HG03575 (cell line): ENCODE results near the gene KAZN.

Experiments
- ATAC-seq: cut with Tn5 transposase; IDR thresholded peaks from one replicate; pipeline ENCODE4 v1.9.1; 2021; ENCODE audit not compliant: unreplicated experiment, insufficient number of reproducible peaks, low FRiP score; ENCODE audit errors: extremely low read depth

The KAZN gene

DNA sequence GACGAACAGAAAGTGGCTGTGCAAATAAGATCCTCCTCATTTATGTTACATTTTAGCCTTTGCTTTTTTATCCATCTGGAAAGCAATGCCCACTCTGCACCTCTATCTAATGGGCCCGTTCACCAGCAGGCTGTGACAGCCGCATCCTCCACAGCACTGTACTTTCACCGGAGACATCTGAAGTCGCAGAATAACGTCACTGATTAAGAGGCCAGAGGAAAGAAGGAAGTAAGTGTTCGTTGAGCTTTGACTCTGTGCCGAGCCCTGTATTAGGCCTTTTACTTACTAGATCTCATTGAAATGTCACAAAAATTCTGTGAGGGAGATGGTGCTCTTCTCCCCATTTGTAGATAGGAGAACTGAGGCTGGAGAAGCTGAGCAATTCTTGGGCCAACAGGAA is 62.3 kb downstream of the KAZN start:
- ATAC-seq, result no peak

DNA sequence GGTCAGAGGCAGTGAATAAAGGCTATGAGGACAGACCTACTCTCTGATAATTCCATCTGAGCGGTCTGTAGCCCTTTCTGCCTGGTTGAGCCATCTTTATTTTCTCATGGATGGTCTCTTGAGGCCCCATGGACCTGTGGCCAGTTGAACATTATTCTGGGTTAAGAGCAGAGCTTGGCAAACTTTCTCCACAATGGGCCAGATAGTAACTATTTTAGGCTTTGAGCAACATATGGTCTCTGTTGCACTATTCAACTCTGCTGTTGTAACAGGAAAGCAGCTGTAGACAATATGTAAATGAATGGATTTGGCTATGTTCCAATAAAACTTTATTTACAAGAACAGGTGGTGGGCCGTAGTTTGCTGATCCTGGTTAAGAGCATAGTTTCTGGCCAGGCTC is 62.7 kb downstream of the KAZN start:
- ATAC-seq, result no peak

DNA sequence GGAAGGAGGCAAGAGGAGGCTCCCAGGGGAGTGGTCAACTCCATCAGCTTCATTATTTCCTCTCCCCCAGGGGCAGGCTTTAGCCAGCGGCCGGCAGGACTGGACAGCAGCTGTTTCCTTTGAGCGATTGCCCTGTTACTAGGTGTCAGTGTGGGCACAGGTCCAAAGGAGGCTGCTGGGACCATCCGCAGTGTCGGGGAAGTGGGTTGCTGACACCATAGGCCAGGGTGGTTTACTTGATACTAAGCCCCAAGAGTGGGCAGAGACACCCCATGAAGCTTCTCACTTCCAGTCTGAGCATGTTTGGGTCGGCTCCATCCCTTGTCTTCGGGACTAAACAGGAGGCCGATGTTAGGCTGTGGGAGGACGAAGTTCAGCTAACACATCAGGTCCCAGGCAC is 63.6 kb downstream of the KAZN start:
- ATAC-seq, result no peak

DNA sequence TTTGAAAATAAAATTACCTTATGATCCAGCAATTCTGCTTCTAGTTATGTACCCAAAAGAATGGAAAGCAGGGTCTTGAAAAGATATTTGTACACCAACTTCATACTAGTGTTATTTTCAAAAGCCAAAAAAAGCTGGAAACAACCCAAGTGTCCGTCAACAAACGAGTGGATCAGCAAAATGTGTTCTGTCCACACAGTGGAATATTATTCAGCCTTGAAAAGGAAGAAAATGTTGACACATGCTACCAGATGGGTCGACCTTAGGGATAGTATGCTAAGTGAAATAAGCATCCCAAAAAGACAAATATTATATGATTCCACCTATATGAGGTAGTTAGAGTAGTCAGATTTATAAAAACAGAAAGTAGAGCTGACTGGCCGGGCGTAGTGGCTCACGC is 65.3 kb downstream of the KAZN start:
- no peak for ATAC-seq

DNA sequence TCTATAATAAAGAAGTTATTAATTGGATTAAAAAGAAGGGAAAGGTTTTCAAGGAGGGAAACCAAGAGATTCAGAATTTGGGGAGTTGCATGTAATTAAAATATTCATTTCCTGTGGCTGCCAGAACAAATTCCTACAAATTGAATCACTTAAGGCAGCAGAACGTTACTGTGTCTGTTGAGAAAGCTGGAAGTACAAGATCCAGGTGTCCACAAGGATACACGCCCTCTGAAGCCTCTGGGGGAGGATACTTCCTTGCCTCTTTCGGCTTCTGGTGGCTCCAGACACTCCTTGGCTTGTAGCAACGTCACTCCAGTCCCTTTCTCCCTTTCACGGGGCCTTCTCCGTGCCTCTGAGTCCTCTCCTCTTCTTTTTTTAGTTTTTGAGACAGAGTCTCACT is 67.9 kb downstream of the KAZN start:
- no peak for ATAC-seq

DNA sequence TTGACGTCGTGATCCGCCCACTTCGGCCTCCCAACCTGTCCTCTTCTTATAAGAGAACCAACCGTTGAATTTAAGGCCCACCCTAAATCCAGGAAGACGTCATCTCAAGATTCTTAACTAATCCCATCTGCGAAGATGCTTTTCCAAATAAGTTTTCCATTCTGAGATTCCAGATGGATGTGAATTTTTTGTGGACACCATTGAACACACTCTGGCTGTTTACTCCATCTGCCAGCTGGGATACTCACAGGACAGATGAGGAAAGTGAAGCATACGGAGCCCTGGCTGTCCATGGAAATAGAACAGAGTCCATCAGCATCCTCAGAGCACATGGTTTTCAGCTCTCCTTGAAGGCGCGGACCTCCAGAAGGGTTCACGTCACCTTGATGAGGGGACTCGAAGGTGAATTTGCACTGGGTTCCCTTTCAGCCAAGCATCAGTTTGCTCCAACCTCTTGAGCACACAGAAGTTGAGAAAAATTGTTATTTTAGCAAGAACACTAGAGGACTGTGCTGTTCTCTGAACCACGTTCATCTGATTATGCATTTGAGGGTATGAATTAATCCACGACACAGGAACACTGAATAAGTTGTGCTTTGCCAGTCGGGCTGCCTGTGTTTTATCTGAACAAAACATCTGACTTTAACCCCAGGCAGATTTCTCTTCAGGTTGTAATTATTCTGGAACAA is 68.6 kb downstream of the KAZN start:
- ATAC-seq, result no peak

DNA sequence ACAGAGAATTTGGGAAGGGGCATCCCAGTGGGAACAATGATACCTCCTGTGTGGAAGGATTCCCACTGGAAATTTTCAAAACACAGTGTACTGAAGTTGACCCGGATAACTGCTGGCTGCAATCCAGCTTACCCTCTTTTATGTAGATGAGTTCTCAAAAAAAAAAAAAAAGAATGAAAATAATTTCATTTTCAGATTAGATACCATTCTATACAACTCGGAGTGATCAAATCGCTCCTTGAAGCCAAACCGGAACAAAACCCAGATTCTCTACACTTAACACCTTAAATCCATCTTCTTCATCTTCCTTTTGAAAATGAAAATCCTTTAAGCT is 69.1 kb downstream of the KAZN start:
- ATAC-seq, result no peak

DNA sequence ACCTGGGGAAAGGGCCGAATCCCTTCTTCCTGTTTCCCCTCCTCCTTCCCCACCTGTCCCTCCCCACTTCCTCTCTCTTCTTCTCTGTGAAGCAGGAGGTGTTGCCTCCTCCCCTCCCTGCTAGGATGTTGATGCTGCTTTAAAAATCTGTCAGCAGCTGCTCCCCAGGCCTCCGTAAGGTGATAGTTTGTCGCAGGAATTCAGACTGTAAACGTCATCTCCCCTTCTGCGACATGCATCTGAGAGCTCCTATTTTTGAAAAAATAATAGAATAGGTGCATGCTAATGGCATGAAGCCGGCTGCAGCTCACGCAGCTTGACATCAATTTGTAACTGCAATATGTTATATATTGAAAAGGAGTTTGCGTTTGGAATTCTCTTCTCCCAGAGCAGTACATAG is 70.1 kb downstream of the KAZN start:
- no peak for ATAC-seq

DNA sequence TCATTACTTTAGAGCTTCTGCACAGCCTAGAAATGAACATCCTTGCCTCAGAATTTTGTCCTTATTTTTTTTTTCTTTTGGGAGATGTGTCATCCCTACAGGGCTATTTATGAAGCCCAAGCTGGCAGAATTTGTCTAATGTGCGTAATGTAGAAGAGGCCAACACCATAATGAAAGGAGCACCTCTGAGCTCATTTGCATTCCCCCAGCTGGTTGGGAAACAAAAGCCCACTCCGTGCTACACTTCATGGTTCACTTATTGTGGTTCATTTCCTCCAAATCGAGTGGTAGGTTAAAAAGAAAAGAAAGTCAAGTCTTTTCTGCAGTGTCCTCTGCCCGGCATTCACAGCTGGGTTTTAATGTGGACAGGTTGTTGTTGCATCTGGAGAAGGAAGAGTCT is 73.5 kb downstream of the KAZN start:
- ATAC-seq, result no peak

DNA sequence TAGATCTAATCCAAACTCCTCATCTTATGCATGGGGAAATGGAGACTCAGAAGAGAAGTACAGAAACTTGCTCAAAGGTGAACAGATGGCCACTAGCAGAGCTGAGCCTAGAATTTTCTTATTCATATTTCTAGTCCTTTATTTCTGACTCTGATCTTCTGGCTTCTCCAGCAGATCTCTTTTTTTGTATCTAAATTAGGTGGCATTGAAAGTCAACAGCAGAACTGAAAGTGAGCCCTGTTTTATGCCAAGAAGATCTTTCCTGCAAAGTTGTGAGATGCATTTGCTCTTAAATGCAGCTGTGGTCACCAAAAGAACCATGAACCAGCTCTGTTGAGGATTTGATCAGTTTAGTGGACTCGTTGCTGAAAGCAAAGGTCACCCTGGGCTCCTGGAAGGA is 75.5 kb downstream of the KAZN start:
- ATAC-seq, result no peak

DNA sequence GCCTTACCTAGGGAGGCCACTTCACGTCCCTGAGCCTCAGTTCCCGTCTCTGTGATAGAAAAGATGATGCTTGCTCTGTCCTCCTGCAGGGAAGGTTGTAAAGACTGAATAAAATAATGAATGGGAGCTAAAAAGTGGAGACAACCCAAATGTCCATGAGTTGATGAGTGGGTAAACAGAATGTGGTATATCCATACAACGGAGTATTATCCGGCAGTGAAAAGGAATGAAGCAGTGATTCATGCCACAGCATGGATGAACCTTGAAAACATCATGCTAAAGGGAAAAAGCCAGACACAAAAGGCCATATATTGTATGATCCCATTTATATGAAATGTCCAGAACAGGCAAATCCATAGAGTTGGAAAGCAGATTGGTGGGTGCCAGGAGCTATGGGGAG is 77.9 kb downstream of the KAZN start:
- ATAC-seq, result no peak

DNA sequence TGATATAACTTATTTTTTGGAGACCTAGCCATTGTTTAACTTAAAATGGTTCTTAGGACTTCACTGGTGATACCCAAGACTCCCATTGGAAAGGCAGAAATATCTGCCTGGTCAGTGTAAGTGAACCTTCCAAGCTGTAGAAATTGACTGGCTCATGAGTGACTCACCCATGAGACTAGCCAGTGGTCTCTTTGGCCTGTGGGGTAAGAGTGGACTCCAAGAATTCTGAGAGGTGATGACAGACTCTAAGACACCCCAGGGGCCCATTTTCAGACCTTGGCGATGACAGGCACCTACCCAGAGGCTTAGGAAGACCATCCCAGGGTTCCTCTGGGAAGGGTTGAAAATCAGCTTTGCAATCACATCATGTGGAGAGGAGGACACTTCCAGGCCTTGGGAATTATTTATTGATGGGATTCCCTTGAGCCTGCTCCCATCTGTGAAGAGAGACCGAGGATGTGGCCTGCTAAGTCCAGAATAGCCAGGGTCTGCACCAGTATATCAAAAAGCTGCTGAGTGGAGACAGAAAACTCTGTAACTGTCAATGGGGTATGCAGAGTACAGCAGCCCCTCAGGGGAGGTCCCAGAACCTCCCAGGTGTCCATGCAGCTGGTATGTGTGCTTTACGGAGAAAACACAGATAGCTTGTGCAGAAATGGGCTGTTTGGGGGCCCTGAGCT is 78.9 kb downstream of the KAZN start:
- ATAC-seq, result no peak

DNA sequence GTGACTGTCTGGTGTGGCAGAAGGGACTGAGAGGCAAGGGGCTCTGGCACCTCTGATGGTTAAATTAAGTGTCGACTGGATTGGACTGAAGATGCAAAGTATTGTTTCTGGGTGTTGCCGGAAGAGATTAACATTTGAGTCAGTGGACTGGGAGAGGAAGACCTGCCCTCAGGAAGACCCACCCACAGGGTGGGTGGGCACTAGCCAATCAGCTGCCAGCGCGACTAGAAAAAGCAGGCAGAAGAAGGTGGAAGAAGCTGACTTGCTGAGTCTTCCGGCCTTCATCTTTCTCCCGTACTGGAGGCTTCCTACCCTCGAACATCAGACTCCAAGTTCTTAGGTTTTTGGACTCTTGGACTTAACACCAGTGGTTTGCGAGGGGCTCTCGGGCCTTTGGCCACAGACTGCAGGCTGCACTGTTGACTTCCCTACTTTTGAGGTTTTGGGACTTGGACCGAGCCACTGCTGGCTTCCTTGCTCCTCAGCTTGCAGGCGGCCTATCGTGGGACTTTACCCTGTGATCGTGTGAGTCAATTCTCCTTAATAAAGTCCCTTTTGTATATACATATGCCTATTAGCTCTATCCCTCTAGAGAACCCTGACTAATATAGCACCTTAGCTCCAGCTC is 79.6 kb downstream of the KAZN start:
- ATAC-seq, result no peak

DNA sequence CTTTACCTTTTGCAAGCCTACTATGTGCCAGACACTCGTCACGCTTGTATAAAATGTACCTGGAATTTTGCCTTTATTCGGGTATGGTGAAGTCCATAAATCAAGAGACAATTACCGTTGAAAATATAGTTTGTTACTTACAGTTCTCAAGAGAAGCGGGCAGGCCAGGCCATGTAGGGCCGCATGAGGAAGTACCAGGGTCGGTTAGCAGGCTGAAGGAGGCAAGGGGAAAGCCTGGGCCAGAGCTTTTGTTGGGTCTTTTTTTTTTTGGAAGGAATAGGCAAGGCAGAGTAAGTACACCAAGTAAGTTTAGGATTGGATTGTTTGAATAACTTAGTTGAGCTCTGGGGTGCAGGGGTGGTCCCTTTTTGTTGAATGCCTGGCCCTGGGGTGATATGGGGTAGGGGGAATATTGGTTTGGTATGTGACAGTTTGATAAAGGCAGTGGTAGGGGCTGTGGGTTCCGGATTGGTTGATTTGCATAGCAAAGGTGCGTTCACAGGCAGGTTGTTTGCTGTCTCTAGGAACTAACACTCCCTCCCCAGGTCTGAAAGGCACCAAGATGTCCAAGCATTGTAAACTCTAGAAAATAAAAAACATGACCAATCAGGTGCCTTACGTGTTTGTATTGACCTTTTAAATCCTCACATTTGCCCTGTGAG is 80.7 kb downstream of the KAZN start:
- no peak for ATAC-seq

DNA sequence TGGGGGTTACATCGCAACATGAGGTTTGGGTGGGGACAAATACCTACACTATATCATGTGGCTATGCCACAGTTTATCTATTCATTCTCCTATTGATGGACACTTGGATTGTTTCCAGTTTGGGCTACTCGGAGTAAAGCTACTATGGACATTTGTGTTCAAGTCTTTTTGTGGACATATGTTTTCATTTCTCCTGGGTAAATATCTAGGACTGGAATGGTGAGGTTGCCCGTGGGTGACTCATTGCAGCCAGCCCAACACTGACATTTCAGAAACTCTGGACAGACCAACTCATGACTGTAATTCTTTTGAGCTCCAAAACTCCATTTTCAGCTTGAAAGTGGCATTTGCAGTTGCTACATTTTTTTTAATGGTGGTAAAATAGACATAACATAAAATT is 82.7 kb downstream of the KAZN start:
- no peak for ATAC-seq

DNA sequence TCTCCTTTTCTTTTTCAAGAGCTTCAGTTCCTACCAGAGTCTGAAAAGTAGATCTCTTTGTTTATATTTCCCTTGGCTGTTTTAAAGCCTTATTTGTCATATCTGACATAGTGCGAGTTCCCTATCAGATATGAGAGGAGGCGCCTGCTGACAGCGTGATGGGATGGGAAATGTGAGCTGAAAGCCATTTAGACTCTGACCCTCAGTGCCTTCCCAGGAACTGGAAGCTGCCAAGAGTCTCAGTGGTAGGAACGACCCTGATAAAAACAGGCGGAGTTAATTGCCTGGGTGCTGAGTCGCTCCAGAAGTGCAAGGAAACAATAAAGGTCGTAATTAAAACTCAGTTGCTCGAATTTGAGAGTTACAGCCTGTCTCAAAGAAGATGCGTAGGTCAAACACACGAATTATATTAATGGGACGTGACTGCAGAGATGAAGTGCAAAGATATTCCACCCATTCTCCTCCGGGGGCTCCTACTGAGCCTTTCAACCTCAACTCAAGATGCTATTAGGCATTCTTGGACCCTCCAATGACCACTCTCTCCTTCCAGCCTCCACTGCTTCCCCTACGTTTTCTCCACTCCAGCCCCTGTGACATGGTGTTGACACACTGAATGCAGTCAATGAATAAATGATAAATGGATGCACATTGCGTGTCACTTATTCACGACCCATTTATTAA is 84.6 kb downstream of the KAZN start:
- no peak for ATAC-seq

DNA sequence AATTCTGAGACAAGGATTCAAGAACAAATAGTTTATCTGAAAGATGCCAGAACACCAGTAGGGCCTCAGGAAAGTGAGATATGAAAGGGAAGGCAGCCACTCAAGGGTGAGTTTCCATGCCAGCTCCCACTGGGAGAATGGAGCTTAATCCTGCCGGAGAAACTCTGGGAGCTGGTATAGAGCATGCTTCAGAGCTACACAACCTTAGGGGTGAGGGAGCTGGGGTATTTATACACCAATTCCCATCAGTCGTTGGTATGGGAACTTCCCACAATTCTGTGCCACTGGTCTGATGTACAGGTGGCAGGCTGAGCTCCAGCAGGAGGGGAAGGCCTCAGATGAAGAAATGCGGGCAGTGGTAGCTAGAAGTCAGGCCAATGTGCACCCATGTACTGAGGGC is 86.6 kb downstream of the KAZN start:
- no peak for ATAC-seq

DNA sequence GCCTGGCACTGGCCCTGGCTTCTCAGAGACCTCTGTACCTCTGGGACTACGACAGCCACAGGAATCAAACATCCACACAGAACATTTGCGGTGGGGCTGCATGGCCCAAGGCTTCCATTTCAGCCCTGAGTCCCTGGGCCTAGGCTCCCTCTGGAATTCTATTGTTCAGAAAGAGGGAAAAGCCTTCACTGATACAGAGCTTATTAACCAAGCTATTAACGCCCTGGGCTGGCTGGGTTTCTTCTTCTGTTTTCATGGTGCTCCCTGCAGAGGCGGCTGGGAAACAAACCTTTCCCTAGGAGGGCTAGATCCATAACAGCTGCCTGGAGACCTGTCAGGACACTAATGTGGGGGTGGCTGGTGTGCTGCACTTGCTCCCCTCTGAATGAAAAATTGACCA is 88.2 kb downstream of the KAZN start:
- ATAC-seq, result no peak

DNA sequence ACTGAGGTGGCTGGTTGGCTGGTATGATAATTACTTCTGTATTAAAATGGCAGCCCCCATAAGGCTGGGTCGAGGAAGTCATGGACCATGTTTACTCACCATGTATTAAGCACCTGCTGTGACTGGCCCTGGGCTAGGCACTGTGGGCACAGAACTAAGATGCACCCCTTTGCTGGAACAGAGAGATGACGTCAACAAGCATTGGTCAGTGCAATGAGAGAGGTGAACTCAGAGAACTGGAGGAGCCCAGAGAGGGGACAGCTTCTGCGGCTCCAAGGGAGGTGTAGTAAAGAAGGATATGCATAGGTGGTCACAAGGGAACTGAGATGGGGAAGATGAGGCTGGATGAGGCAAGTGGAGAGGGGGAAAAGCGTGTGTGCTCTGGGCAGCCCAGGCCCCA is 88.7 kb downstream of the KAZN start:
- ATAC-seq, result no peak
